H1 (cell line): Measurements from ENCODE around the gene PRRX1. TPM values are rescaled to one million over a fixed set of nuclear protein-coding genes. Genes with fewer than 3 reads are reported as not detected.

ENCODE experiments used
- E2F6 ChIP-seq: IDR thresholded peaks from 2 replicates; pipeline ENCODE4 v1.6.1; 2012; ENCODE audit warnings: inconsistent platforms
- HDAC2 ChIP-seq, 2 experiments: fragments of 300-600 bp in 1 of 2; sonication (generic) in 1 of 2; IDR thresholded peaks; 2 replicates each; pipeline ENCODE4 v1.6.1; 2011 to 2012; ENCODE audit warnings: low read depth in 2 of 2, low read length in 2 of 2, mild to moderate bottlenecking in 2 of 2, moderate library complexity in 2 of 2, borderline replicate concordance in 1 of 2, inconsistent platforms in 1 of 2
- polyA plus RNA-seq, 7 experiments: library from polyadenylated mRNA; depleted of rRNA in 3 of 7; stranded (reverse) in 5 of 7; unstranded in 2 of 7; fragments of >200 nt in 5 of 7; fragments of 200-250 nt in 2 of 7; gene quantifications; 1 replicate in 5 of 7; 2 replicates in 1 of 7; 4 replicates in 1 of 7; pipeline versions ENCODE4 v1.2.1 to v1.2.3, GENCODE V29; 2011 to 2013; ENCODE audit warnings: missing spikeins in 2 of 7, mixed read lengths in 2 of 7
- total RNA-seq: library from RNA; stranded (reverse); fragmentation: NEBNext Ultra II Directional; extraction: Animal tissue kit (Norgen Biotek cat#: 25700); gene quantifications from 2 replicates; pipeline ENCODE4 v1.2.1, GENCODE V29; 2021

Gene PRRX1
- total and polyA plus RNA-seq, 2 of the 8 experiments (the other 6 are each of a cell fraction or from before 2014, with no cell fraction given), result not detected

GRCh38 chr1:170630977-170631376 is 33.0 kb upstream of the PRRX1 start (continued):
- TF ChIP-seq HDAC2 (IDR thresholded peaks at IDR 0.05; ENCODE audit: borderline replicate concordance in 1 of 2, low read depth in 2 of 2, low read length in 2 of 2) (no peak), E2F6 (no peak)
